ENCODE results near the gene NRXN3.

The NRXN3 gene

GRCh38 chr14:78310272-78310671 lies 140.1 kb downstream of the NRXN3 start:
- POLR2A ChIA-PET: no interaction called here
- DNase-seq (ENCODE audit: low read depth, low spot score): no peak
- CTCF ChIA-PET: no interaction called here

GRCh38 chr14:78313499-78313898 lies 143.3 kb downstream of the NRXN3 start:
- ChIA-PET CTCF (no interaction called here), POLR2A (no interaction called here)
- no peak overlapping the region for H3K4me3 ChIP-seq (ENCODE audit: low read depth, low read length)
- no peak for DNase-seq (ENCODE audit: low read depth, low spot score)
- TF ChIP-seq CTCF (IDR thresholded peaks at IDR 0.05; ENCODE audit: insufficient read depth, low read length, missing control alignments): no peak

More at GRCh38 chr14:78310272-78310671, 140.1 kb downstream of the NRXN3 start:
- H3K4me3 ChIP-seq (ENCODE audit: low read depth, low read length): no peak overlapping the region
- TF ChIP-seq CTCF (IDR thresholded peaks at IDR 0.05; ENCODE audit: insufficient read depth, low read length, missing control alignments): no peak

DNA sequence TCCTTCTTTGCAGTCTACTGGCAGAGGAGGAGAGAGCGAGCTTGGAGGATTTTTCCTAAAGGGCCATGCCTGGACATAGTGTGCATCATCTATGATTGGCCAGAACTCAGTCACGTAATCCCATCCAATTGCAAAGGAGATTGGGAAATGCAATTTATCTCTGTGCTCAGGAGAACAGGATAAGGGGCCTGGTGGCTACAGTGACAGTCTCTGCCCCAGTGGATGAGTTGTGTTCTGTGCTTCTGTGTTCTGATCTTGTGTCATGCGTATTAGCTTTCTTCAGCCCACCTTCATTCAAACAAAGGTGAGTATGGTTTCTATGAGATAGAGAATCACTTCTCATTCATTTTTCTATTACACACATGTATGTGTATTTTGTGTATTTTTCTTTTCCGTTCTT lies 144.3 kb downstream of the NRXN3 start:
- CTCF ChIA-PET: no interaction called here
- TF ChIP-seq CTCF (IDR thresholded peaks at IDR 0.05; ENCODE audit: insufficient read depth, low read length, missing control alignments): no peak
- H3K4me3 ChIP-seq (ENCODE audit: low read depth, low read length): no peak overlapping the region
- POLR2A ChIA-PET: no interaction called here
- DNase-seq (ENCODE audit: low read depth, low spot score): no peak

GRCh38 chr14:78316052-78316451 lies 145.9 kb downstream of the NRXN3 start:
- DNase-seq (ENCODE audit: low read depth, low spot score): no peak
- ChIA-PET POLR2A (no interaction called here), CTCF (no interaction called here)
- H3K4me3 ChIP-seq (ENCODE audit: low read depth, low read length): no peak overlapping the region
- no peak for TF ChIP-seq CTCF (IDR thresholded peaks at IDR 0.05; ENCODE audit: insufficient read depth, low read length, missing control alignments)

DNA sequence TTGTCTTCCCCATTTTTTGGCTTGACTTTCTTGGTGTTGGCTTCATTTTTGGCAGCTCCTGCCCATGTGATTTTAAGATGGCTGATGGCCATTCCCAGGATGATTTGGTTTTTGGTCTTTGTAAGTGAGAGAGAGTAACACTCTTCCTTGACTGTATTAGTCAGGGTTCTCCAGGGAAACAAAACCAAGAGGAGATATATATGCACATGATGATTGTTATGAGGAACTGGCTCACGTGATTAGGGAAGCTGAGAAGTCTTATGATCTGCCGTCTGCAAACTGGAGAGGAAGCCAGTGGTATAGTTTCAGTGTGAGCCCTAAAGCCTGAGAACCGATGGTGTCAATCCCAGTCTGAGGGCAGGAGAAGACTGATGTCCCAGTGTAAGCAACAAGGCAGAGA lies 146.6 kb downstream of the NRXN3 start:
- no peak for TF ChIP-seq CTCF (IDR thresholded peaks at IDR 0.05; ENCODE audit: insufficient read depth, low read length, missing control alignments)
- POLR2A ChIA-PET: no interaction called here
- DNase-seq (ENCODE audit: low read depth, low spot score): no peak
- CTCF ChIA-PET: no interaction called here
- H3K4me3 ChIP-seq (ENCODE audit: low read depth, low read length): no peak overlapping the region

DNA sequence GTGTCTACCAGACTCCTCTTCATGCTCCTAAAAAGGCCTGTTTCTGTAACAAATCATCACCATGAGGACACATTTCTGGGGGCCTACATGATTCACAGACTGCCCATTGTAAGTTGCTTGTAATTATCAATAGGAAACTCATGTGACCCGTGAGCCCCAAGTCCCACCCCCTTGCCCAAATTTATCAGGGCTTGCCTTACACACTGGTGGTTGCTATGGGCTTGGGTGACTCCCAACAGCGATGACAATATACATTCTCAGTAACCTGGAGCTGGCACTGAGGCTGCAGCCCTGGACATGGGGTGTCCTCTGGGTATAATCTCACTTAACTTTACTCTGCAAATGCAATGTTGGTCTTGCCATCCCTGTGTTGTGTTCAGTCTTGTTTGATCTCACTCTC lies 149.2 kb downstream of the NRXN3 start:
- TF ChIP-seq CTCF (IDR thresholded peaks at IDR 0.05; ENCODE audit: insufficient read depth, low read length, missing control alignments): no peak
- ChIA-PET CTCF (no interaction called here), POLR2A (no interaction called here)
- no peak overlapping the region for H3K4me3 ChIP-seq (ENCODE audit: low read depth, low read length)
- no peak for DNase-seq (ENCODE audit: low read depth, low spot score)
